Measurements from ENCODE around the gene ACTL6B. TPM values are rescaled to one million over a fixed set of nuclear protein-coding genes. Genes with fewer than 3 reads are reported as not detected.

Gene ACTL6B
- total and polyA plus RNA-seq, 4 donors: not detected

- H3K9me3 ChIP-seq (ENCODE audit: control insufficient read depth in 4 of 4, low read length in 3 of 4): no peaks in the 10 kb centered on the region
- H3K36me3 ChIP-seq (ENCODE audit: control insufficient read depth in 4 of 4, insufficient read depth in 3 of 4, low read depth in 1 of 4, low read length in 3 of 4): peaks cover 13 to 51% (median 18%) of the 10 kb centered on the region in 4 donors
- peaks cover 0 to 12% (median 8%) of the 10 kb centered on the region in 4 donors for H3K4me1 ChIP-seq (ENCODE audit: control insufficient read depth in 4 of 4, insufficient read depth in 4 of 4, low read length in 3 of 4)
- no peak overlapping the region for H3K27ac ChIP-seq (ENCODE audit: low read depth in 1 of 2, low read length in 2 of 2)
- no peaks in the 10 kb centered on the region for H3K27me3 ChIP-seq (ENCODE audit: control insufficient read depth in 4 of 4, insufficient read depth in 4 of 4, low read length in 3 of 4)
- no peak for TF ChIP-seq RAD21 (IDR thresholded peaks at IDR 0.05)
- TF ChIP-seq FOXA1 (IDR thresholded peaks at IDR 0.05): no peak
- TF ChIP-seq CTCF (IDR thresholded peaks at IDR 0.05; ENCODE audit: low read depth, low read length, missing input control): no peak
- H3K9ac ChIP-seq (ENCODE audit: low read depth in 1 of 2, low read length in 2 of 2): no peak overlapping the region
- WGBS: 86% methylated on average over 35 of the region's 35 CpGs
- no peak overlapping the region for H3K4me3 ChIP-seq (ENCODE audit: low read depth in 1 of 3, low read length in 3 of 3)
- no peak for DNase-seq (ENCODE audit: low spot score)
These were observed 22.2 kb upstream of the ACTL6B start for GRCh38 chr7:100678291-100678984.

- Histone ChIP-seq H3K9ac (ENCODE audit: low read depth in 1 of 2, low read length in 2 of 2) (no peak overlapping the region), H3K4me3 (ENCODE audit: low read depth in 1 of 3, low read length in 3 of 3) (no peak overlapping the region), H3K27me3 (ENCODE audit: control insufficient read depth in 4 of 4, insufficient read depth in 4 of 4, low read length in 3 of 4) (no peaks in the 10 kb centered on the region), H3K9me3 (ENCODE audit: control insufficient read depth in 4 of 4, low read length in 3 of 4) (no peaks in the 10 kb centered on the region), H3K36me3 (ENCODE audit: control insufficient read depth in 4 of 4, insufficient read depth in 3 of 4, low read depth in 1 of 4, low read length in 3 of 4) (peaks cover 13 to 43% (median 18%) of the 10 kb centered on the region in 4 donors), H3K27ac (ENCODE audit: low read depth in 1 of 2, low read length in 2 of 2) (no peak overlapping the region), H3K4me1 (ENCODE audit: control insufficient read depth in 4 of 4, insufficient read depth in 4 of 4, low read length in 3 of 4) (peaks cover 0 to 12% (median 8%) of the 10 kb centered on the region in 4 donors)
- DNase-seq (ENCODE audit: low spot score): no peak
- TF ChIP-seq ATF3 (IDR thresholded peaks at IDR 0.05) (no peak), EGR1 (IDR thresholded peaks at IDR 0.05; ENCODE audit: low read depth in 2 of 2) (no peak), REST (IDR thresholded peaks at IDR 0.05) (no peak), GABPA (IDR thresholded peaks at IDR 0.05 in 1 of 2, conservative IDR thresholded peaks at IDR 0.05 in 1 of 2) (no peak), CTCF (IDR thresholded peaks at IDR 0.05; ENCODE audit: low read depth, low read length, missing input control) (no peak), TAF1 (conservative IDR thresholded peaks at IDR 0.05) (no peak), JUND (IDR thresholded peaks at IDR 0.05) (no peak), NR2F2 (IDR thresholded peaks at IDR 0.05) (no peak), RAD21 (IDR thresholded peaks at IDR 0.05) (no peak), HNF4G (IDR thresholded peaks at IDR 0.05) (no peak)
- 92% methylated on average over 36 of the region's 36 CpGs for WGBS
These were observed 21.3 kb upstream of the ACTL6B start for GRCh38 chr7:100677308-100678267.

Data from liver (tissue), 9 donors.